Neutrophil (primary cell): ENCODE data around the gene RLN3.

ENCODE experiments used
- H3K27ac ChIP-seq: fragments of 200-600 bp; sonication (generic); 2 replicates; pipeline ENCODE4 v1.5.1; 2016; ENCODE audit warnings: mild to moderate bottlenecking, moderate library complexity
- H3K27me3 ChIP-seq: fragments of 200-600 bp; sonication (generic); 2 replicates; pipeline ENCODE4 v1.6.0; 2016; ENCODE audit warnings: mild to moderate bottlenecking
- H3K36me3 ChIP-seq: fragments of 200-600 bp; sonication (generic); 2 replicates; pipeline ENCODE4 v1.5.1; 2017
- H3K4me1 ChIP-seq, 2 experiments: fragments of 200-600 bp in 1 of 2; sonication (generic) in 1 of 2; 1 replicate in 1 of 2; 2 replicates in 1 of 2; pipeline versions ENCODE4 v1.5.1 to v1.6.1; 2013 to 2016; ENCODE audit warnings: low read depth in 1 of 2, low read length in 1 of 2, mild to moderate bottlenecking in 1 of 2, moderate library complexity in 1 of 2; ENCODE audit not compliant: control insufficient read depth in 1 of 2, insufficient read depth in 1 of 2
- H3K4me3 ChIP-seq, 2 experiments: fragments of 200-600 bp in 1 of 2; sonication (generic) in 1 of 2; 1 replicate in 1 of 2; 2 replicates in 1 of 2; pipeline ENCODE4 v1.5.1; 2013 to 2016; ENCODE audit warnings: low read depth in 1 of 2, low read length in 1 of 2, mild to moderate bottlenecking in 1 of 2, moderate library complexity in 1 of 2
- H3K9me3 ChIP-seq: fragments of 200-600 bp; sonication (generic); 2 replicates; pipeline ENCODE4 v1.5.1; 2016
- TF ChIP-seq, protein P1 (sequence below): fragments of 200-600 bp; sonication (generic); IDR thresholded peaks from 2 replicates; pipeline ENCODE4 v1.5.1; 2016; ENCODE audit warnings: antibody characterized with exemption

The RLN3 gene

DNA sequence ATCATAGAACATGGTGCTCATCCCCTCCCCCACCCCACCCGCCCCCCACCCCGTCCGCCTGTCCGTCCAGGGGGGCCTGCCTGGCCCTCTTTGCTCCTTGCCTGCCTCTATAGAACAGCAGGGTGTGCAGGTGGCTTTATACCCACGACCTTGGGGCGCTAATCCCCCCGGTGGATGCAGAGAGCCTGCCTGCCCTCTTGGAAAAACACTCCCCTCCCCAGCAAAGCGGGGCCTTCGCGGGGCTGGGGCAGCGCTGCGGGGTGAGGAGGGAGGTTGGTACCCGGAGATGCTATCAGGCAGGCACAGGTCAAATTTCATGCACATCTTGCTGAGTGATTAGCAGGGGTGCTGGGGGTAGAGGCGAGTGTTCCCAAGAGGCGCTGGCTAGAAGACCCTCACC, 43.8 kb upstream of the RLN3 start:
- H3K27ac ChIP-seq: no peak overlapping the region
- peaks cover 30 to 32% of the 10 kb centered on the region in 2 experiments for H3K4me1 ChIP-seq

DNA sequence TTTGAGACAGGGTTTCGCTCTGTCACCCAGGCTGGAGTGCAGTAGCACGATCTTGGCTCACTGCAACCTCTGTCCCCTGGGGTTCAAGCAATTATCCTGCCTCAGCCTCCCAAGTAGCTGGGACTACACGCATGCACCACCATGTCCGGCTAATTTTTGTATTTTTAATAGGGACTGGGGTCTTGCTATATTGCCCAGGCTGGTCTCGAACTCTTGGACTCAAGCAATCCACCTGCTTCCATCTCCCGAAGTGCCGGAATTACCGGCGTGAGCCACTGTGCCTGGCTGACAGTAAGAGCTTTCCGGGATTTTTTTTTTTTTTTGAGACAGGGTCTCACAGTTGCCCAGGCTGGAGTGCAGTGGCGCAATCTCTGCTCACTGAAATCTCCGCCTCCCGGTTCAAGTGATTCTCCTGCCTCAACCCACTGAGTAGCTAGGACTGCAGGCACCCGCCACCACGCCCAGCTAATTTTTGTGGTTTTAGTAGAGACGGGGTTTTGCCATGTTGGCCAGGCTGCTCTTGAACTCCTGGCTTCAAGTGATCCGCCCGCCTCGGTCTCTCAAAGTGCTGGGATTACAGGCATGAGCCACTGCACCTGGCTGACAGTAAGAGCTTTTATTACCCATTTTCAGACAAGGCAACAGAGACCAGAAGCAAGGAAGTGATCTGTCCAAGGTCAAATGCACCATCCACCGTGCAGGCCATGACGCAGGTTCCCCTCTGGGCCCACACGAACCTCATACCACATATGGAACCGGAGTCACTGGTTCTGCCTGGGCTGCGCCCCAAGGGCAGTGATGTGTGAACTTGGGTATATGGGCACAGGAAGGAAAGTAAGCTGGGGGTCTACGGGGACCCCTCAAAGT, 42.8 kb upstream of the RLN3 start:
- Histone ChIP-seq H3K27ac (peak overlapping the region; percentile 3), H3K4me1 (peaks cover 24 to 26% of the 10 kb centered on the region in 2 experiments)

More for the DNA sequence above, 43.8 kb upstream of the RLN3 start:
- H3K27me3 ChIP-seq: peaks cover 10% of the 10 kb centered on the region
- TF ChIP-seq, protein P1, sequence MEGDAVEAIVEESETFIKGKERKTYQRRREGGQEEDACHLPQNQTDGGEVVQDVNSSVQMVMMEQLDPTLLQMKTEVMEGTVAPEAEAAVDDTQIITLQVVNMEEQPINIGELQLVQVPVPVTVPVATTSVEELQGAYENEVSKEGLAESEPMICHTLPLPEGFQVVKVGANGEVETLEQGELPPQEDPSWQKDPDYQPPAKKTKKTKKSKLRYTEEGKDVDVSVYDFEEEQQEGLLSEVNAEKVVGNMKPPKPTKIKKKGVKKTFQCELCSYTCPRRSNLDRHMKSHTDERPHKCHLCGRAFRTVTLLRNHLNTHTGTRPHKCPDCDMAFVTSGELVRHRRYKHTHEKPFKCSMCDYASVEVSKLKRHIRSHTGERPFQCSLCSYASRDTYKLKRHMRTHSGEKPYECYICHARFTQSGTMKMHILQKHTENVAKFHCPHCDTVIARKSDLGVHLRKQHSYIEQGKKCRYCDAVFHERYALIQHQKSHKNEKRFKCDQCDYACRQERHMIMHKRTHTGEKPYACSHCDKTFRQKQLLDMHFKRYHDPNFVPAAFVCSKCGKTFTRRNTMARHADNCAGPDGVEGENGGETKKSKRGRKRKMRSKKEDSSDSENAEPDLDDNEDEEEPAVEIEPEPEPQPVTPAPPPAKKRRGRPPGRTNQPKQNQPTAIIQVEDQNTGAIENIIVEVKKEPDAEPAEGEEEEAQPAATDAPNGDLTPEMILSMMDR: no peak
- no peak overlapping the region for H3K4me3 ChIP-seq
- H3K9me3 ChIP-seq: no peaks in the 10 kb centered on the region
- H3K36me3 ChIP-seq: peaks cover 41% of the 10 kb centered on the region

DNA sequence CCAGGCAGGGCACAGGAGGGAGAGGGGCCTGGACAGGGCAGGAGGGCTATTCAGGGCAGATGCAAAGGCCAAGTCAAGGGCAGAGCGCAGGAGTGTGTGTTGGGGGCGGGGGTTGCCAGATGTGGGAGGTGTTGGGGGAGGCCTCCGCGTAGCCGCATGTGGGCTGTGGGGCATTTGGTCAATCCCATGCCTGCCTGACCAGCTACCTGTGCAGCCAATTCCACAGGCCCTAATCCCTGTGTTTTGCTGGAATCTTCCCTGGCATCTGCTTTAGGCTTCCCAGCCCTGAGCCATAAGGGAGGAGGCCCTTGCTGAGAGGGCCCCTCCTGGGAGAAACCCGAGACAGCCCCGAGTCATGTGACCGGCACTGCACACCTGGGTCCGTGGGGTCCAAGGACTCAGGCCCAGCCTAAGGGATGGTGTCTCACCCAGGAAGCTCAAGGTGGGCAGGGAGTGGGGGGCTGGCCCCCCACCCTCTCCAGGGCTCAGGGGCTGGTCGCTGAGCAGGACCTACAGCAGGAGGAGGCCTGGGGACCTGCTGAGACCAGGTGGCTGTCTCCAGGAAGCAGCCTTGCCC, 42.1 kb upstream of the RLN3 start:
- Histone ChIP-seq H3K9me3 (no peaks in the 10 kb centered on the region), H3K4me3 (peak overlapping the region; percentile 12 to 37), H3K36me3 (peaks cover 43% of the 10 kb centered on the region), H3K4me1 (peaks cover 24 to 26% of the 10 kb centered on the region in 2 experiments), H3K27ac (peak overlapping the region; percentile 84), H3K27me3 (no peaks in the 10 kb centered on the region)
- TF ChIP-seq, protein P1: no peak

More for the DNA sequence above, 42.8 kb upstream of the RLN3 start:
- Histone ChIP-seq H3K36me3 (peaks cover 44% of the 10 kb centered on the region), H3K9me3 (no peaks in the 10 kb centered on the region), H3K27me3 (peaks cover under 1% of the 10 kb centered on the region), H3K4me3 (no peak overlapping the region)
- TF ChIP-seq, protein P1: no peak

DNA sequence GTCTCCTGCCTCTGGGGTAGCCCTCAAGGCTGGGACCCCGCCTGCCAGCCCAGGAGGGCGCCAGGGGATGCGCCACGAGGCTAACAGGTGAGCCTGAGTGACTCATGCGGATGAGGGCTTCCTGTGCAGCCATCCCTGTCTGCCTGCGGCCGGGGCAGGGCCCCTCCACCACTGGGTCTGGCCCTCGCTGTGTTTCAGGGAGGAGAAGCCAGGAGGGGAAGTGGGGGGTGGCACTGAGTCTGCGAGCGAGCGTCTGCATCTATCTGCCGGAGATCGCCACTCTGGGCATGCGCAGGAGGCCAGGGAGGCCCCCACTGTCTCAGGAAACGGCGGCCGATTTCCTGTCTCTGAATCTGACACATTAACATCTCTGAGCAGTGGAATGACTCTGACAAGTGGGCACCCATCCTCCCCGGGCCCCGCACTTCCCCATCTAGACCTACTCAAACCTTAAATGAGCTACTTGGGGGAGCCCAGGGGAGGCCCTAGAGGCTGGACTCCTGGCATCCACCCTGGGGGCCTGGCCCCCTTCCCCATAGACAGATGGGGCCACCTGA, 41.5 kb upstream of the RLN3 start:
- H3K4me3 ChIP-seq: peak overlapping the region; percentile 12 to 37
- peaks cover 24 to 26% of the 10 kb centered on the region in 2 experiments for H3K4me1 ChIP-seq
- H3K27me3 ChIP-seq: no peaks in the 10 kb centered on the region
- H3K27ac ChIP-seq: peak overlapping the region; percentile 84
- TF ChIP-seq, protein P1: no peak
- H3K36me3 ChIP-seq: peaks cover 43% of the 10 kb centered on the region
- no peaks in the 10 kb centered on the region for H3K9me3 ChIP-seq

DNA sequence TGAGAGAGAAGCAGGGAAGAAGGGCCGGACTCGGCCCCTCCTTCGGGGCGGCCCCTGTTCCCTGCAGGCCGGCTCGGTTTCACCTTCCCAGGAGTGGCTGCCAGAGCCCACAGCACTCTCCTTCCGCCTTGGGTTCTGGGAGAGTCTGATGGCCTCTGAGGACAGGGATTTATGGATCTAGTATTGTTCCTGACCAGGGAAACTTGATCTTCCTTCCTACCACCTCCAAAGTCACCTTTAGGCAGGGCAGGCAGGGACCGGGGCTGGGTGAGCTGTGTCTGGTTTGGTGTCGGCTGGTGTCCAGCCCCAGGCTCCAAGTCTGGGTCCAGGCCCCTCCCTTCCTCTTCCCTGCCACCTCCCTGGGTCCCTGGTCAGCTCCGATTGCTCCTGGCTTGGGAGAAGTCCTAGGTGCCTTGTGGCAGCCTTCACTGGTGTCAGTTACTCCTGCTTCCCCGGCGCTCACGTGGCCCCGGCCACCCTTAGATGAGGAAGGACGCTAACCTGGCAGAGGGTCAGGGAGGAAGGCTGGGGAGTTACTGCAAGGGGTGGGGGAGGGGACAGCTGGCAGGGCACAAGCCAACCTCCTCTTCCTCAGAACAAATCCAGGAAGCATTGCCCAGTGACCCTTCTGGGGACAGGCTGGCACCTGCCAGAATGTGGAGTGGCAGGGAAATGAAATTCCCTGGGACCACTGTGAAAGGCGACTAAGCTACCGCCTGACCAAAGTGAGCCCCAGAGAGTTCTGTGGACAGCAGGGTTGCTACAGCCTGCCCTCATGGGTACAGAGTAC, 40.7 kb upstream of the RLN3 start:
- H3K36me3 ChIP-seq: peaks cover 43% of the 10 kb centered on the region
- peaks cover 24 to 26% of the 10 kb centered on the region in 2 experiments for H3K4me1 ChIP-seq
- H3K4me3 ChIP-seq: peak overlapping the region; percentile 12 to 37
- H3K27ac ChIP-seq: peak overlapping the region; percentile 84
- TF ChIP-seq, protein P1: no peak
- H3K27me3 ChIP-seq: no peaks in the 10 kb centered on the region
- H3K9me3 ChIP-seq: no peaks in the 10 kb centered on the region
